Spleen (tissue), 11 donors: ENCODE results near the gene RPL29. TPM values are rescaled to one million over a fixed set of nuclear protein-coding genes. Genes with fewer than 3 reads are reported as not detected.

Source experiments
- DNase-seq: peaks from one replicate; pipeline ENCODE4 v3.0.0-alpha.2; 2020
- H3K27ac ChIP-seq, 8 donors: fragments of 200-600 bp; sonication (generic) in 7 of 8; 1 replicate in 4 of 8; 2 replicates in 4 of 8; pipeline versions ENCODE4 v1.5.0 to v1.8.0; 2016 to 2021; ENCODE audit warnings: inconsistent platforms in 4 of 8, mild to moderate bottlenecking in 4 of 8, moderate library complexity in 1 of 8
- H3K27me3 ChIP-seq, 7 donors: fragments of 200-600 bp; sonication (generic) in 6 of 7; replicated peaks in 1 of 7; 1 replicate in 4 of 7; 2 replicates in 3 of 7; pipeline versions ENCODE4 v1.5.0 to v1.8.0; 2016 to 2021; ENCODE audit warnings: inconsistent platforms in 3 of 7, mild to moderate bottlenecking in 1 of 7
- H3K36me3 ChIP-seq, 6 donors: fragments of 200-600 bp; sonication (generic) in 5 of 6; 1 replicate in 4 of 6; 2 replicates in 2 of 6; pipeline versions ENCODE4 v1.5.0 to v1.8.0; 2016 to 2021; ENCODE audit warnings: inconsistent platforms in 2 of 6
- H3K4me1 ChIP-seq, 6 donors: fragments of 200-600 bp; sonication (generic) in 5 of 6; 1 replicate in 3 of 6; 2 replicates in 3 of 6; pipeline versions ENCODE4 v1.5.0 to v1.8.0; 2016 to 2021; ENCODE audit warnings: inconsistent platforms in 3 of 6
- H3K4me3 ChIP-seq, 8 donors: fragments of 200-600 bp; sonication (generic) in 7 of 8; 1 replicate in 4 of 8; 2 replicates in 4 of 8; pipeline versions ENCODE4 v1.5.0 to v1.8.0; 2016 to 2021; ENCODE audit warnings: inconsistent platforms in 4 of 8, mild to moderate bottlenecking in 4 of 8, moderate library complexity in 2 of 8
- H3K9me3 ChIP-seq, 8 donors: fragments of 200-600 bp; sonication (generic) in 7 of 8; 1 replicate in 4 of 8; 2 replicates in 4 of 8; pipeline versions ENCODE4 v1.5.0 to v1.8.0; 2016 to 2021; ENCODE audit warnings: inconsistent platforms in 4 of 8
- CTCF ChIP-seq, 11 experiments: fragments of 200-600 bp in 7 of 11; fragments of 450-650 bp in 4 of 11; sonication (generic) in 4 of 11; IDR thresholded peaks in 8 of 11; conservative IDR thresholded peaks in 3 of 11; 1 replicate in 7 of 11; 2 replicates in 4 of 11; pipeline versions ENCODE4 v1.4.0 to v1.8.0; 2016 to 2021; ENCODE audit warnings: antibody characterized with exemption in 11 of 11, inconsistent platforms in 4 of 11, mild to moderate bottlenecking in 1 of 11
- POLR2A ChIP-seq, 3 donors: fragments of 450-650 bp; IDR thresholded peaks; one replicate each; pipeline ENCODE4 v1.5.1; 2017; ENCODE audit warnings: antibody characterized with exemption in 3 of 3, mild to moderate bottlenecking in 1 of 3
- POLR2AphosphoS5 ChIP-seq, 3 donors: sonication (generic); formaldehyde crosslinking; IDR thresholded peaks; one replicate each; pipeline ENCODE4 v1.5.1; 2017; ENCODE audit warnings: antibody characterized with exemption in 3 of 3
- WGBS, 5 donors: extraction: QIAGEN DNeasy Blood & Tissue Kit in 3 of 5; methylation state at CpG; one replicate each; pipeline versions ENCODE4 v1.1.5 to v1.1.7; 2013 to 2018; 5-methylcytosine and 5-hydroxymethylcytosine counted together
- intact Hi-C: fragments of 100-400 bp; cut with DNase I; formaldehyde crosslinking; loops from one replicate; pipeline ENCODE4 v1.15.0; 2023; ENCODE audit warnings: low total_unique reads
- polyA plus RNA-seq, 3 donors: library from polyadenylated mRNA; stranded (reverse); fragments of 200-250 nt; gene quantifications; one replicate each; pipeline ENCODE4 v1.2.1, GENCODE V29; 2013
- total RNA-seq, 7 donors: library from RNA; depleted of rRNA in 3 of 7; stranded (reverse); fragments of >200 nt in 3 of 7; fragmentation: NEBNext Ultra II Directional in 4 of 7; extraction: Animal tissue kit (Norgen Biotek cat#: 25700) in 4 of 7; gene quantifications; one replicate each; pipeline versions ENCODE4 v1.1.0 to v1.2.1, GENCODE V29; 2016 to 2021
- donor health status: healthy with polysubstance abuse.
- donor health status: DM: no; HTN: no; CAD: no; lungs with moderate emphysema.
- donor health status: DM: no; HTN: no; CAD: no.
- donor health status: Bipolar disorder and iron deficiency.
- donor health status: healthy.
- donor health status: DM: no; HTN: no; CAD: no.
- donor health status: DM: yes; HTN: yes; CAD: no.

RPL29 gene
- total and polyA plus RNA-seq, 10 donors = 684 to 4,302 (median 1,095) TPM

GRCh38 chr3:51999846-52000245, 4.2 kb upstream of the RPL29 start:
- intact Hi-C loops = loop anchor here (2.0 to 10.0 kb wide), 4 partner anchors 55 to 143 kb away; partner anchors contain the start of genes DUSP7, PARP3 and RRP9

DNA sequence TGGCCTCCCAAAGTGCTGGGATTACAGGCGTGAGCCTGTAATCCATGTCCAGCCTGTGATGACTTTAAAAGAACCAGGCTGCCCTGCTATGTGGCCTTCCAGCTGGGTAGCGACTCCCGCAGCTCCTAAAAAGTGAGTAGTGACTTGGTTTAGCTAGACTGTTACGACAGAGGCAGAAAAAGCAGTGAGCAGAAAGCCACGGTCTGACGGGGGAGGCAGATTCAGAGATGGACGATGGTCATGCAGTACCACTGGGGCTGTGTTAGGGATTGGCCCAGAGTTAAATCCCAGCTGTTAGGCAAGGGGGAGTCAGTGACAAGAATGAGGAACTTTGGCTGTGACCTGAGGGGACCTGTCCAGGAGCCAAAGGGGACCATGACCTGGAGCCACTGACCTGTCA, 3.1 kb upstream of the RPL29 start:
- H3K27ac ChIP-seq = no peak overlapping the region
- peaks cover 11 to 35% (median 29%) of the 10 kb centered on the region in 6 donors for H3K4me1 ChIP-seq
- TF ChIP-seq POLR2A (IDR thresholded peaks at IDR 0.05) (no peak), CTCF (IDR thresholded peaks at IDR 0.05 in 8 of 11, conservative IDR thresholded peaks at IDR 0.05 in 3 of 11) (no peak), POLR2AphosphoS5 (IDR thresholded peaks at IDR 0.05) (no peak)
- 74 to 80% (median 77%) methylated on average over 7 of the region's 7 CpGs for WGBS, 5 donors
- intact Hi-C loops = loop anchor here (10.0 kb wide), 1 partner anchor 54 kb away; the partner anchor contains the start of genes PARP3 and RRP9
- H3K36me3 ChIP-seq = peaks cover 4 to 13% (median 12%) of the 10 kb centered on the region in 6 donors
- no peaks in the 10 kb centered on the region for H3K9me3 ChIP-seq
- DNase-seq = no peak
- no peaks in the 10 kb centered on the region for H3K27me3 ChIP-seq
- no peak overlapping the region for H3K4me3 ChIP-seq

More at GRCh38 chr3:51999846-52000245, 4.2 kb upstream of the RPL29 start:
- no peak for TF ChIP-seq POLR2A (IDR thresholded peaks at IDR 0.05)
- no peak for TF ChIP-seq POLR2AphosphoS5 (IDR thresholded peaks at IDR 0.05)
- TF ChIP-seq CTCF (IDR thresholded peaks at IDR 0.05 in 8 of 11, conservative IDR thresholded peaks at IDR 0.05 in 3 of 11) = no peak
- H3K9me3 ChIP-seq = no peaks in the 10 kb centered on the region
- H3K4me1 ChIP-seq = peaks cover 2 to 34% (median 27%) of the 10 kb centered on the region in 6 donors
- H3K27ac ChIP-seq = no peak overlapping the region
- H3K27me3 ChIP-seq = no peaks in the 10 kb centered on the region
- no peak overlapping the region for H3K4me3 ChIP-seq
- H3K36me3 ChIP-seq = peaks cover 0 to 3% (median under 1%) of the 10 kb centered on the region in 6 donors
- no peak for DNase-seq
- 84 to 92% (median 89%) methylated on average over 2 of the region's 2 CpGs for WGBS, 5 donors

DNA sequence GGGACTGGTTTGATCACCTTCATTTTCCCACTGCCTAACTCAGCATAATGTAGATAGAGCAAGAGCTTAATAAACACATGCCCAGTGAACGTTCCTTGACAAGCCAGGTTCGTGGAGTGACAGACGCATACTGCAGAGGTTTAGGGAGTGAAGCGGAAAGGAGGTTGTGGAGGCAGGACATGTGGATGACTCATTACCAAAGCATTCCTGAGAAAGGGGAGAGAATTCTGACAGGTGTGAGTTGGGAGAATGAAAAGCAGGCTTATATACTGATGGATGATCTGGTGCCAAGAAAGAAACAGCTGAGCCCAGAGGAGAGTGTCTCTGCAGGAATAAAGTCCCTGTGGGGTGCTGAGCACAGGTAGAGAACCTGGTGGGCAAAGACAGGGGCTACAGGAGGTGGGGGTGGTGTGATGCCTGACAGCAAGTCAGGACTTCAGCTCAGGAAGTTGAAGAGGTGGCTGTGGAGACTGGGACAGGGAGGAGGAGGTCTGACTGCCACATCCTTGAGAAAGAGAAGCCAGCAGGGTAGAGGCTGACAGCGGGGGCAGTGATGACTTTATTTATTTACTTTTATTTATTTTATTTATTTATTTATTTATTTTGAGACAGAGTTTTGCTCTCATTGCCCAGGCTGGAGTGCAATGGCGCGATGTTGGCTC, 2.4 kb upstream of the RPL29 start:
- Histone ChIP-seq H3K9me3 (no peaks in the 10 kb centered on the region), H3K36me3 (peaks cover 4 to 20% (median 18%) of the 10 kb centered on the region in 6 donors), H3K27ac (no peak overlapping the region), H3K4me3 (no peak overlapping the region), H3K4me1 (peaks cover 16 to 42% (median 32%) of the 10 kb centered on the region in 6 donors), H3K27me3 (no peaks in the 10 kb centered on the region)
- intact Hi-C loops = loop anchor here (10.0 kb wide), 1 partner anchor 53 kb away; the partner anchor contains the start of genes PARP3 and RRP9
- DNase-seq = no peak
- TF ChIP-seq CTCF (IDR thresholded peaks at IDR 0.05 in 8 of 11, conservative IDR thresholded peaks at IDR 0.05 in 3 of 11) (no peak), POLR2AphosphoS5 (IDR thresholded peaks at IDR 0.05) (no peak), POLR2A (IDR thresholded peaks at IDR 0.05) (no peak)
- WGBS, 5 donors = 80 to 86% (median 84%) methylated on average over 7 of the region's 7 CpGs

DNA sequence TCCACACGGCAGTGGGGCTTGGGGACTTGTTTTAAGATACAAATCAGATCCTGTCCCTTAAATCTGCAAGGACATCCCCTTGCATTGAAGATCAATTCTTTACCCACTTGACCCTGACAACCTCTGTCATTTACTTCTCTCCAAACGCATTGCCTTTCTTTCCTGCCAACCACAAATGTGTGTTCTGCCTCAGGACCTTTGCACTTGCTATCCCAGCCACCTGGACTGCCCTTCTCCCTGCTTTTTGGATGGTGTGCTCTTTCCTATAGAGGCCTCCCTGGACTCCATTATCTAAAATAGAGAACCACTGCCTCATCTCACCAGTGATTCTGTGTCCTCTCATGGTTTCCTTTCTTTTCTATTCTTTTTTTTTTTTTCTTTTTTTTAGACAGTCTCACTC, 1.5 kb upstream of the RPL29 start:
- H3K4me1 ChIP-seq = peaks cover 16 to 51% (median 40%) of the 10 kb centered on the region in 6 donors
- WGBS, 5 donors = 42 to 65% (median 54%) methylated on average over 2 of the region's 2 CpGs
- no peaks in the 10 kb centered on the region for H3K27me3 ChIP-seq
- no peaks in the 10 kb centered on the region for H3K9me3 ChIP-seq
- peaks cover 4 to 29% (median 27%) of the 10 kb centered on the region in 6 donors for H3K36me3 ChIP-seq
- no peak overlapping the region for H3K4me3 ChIP-seq
- no peak overlapping the region for H3K27ac ChIP-seq
- intact Hi-C loops = loop anchor here (10.0 kb wide), 1 partner anchor 52 kb away; the partner anchor contains the start of genes PARP3 and RRP9
- no peak for DNase-seq
- TF ChIP-seq POLR2AphosphoS5 (IDR thresholded peaks at IDR 0.05) (no peak), POLR2A (IDR thresholded peaks at IDR 0.05) (no peak), CTCF (IDR thresholded peaks at IDR 0.05 in 8 of 11, conservative IDR thresholded peaks at IDR 0.05 in 3 of 11) (no peak)
